Skeletal muscle tissue (tissue), 4 donors: Measurements from ENCODE around the gene LRP2. TPM values are rescaled to one million over a fixed set of nuclear protein-coding genes. Genes with fewer than 3 reads are reported as not detected.

Experiments
- H3K27ac ChIP-seq: one replicate; pipeline ENCODE4 v1.7.0; 2013; ENCODE audit warnings: mild to moderate bottlenecking, low read depth, low read length, inconsistent platforms
- H3K27me3 ChIP-seq, 3 donors: one replicate each; pipeline ENCODE4 v1.7.0; 2013; ENCODE audit warnings: low read length in 3 of 3; ENCODE audit not compliant: control insufficient read depth in 3 of 3, insufficient read depth in 3 of 3
- H3K36me3 ChIP-seq, 3 donors: one replicate each; pipeline ENCODE4 v1.7.0; 2013; ENCODE audit warnings: low read length in 3 of 3; ENCODE audit not compliant: control insufficient read depth in 3 of 3, insufficient read depth in 3 of 3
- H3K4me1 ChIP-seq, 3 donors: one replicate each; pipeline ENCODE4 v1.7.0; 2013; ENCODE audit warnings: low read length in 3 of 3, mild to moderate bottlenecking in 3 of 3; ENCODE audit not compliant: control insufficient read depth in 3 of 3, insufficient read depth in 3 of 3
- H3K4me3 ChIP-seq, 3 donors: one replicate each; pipeline ENCODE4 v1.7.0; 2013; ENCODE audit warnings: low read length in 3 of 3
- H3K9ac ChIP-seq, 3 donors: one replicate each; pipeline ENCODE4 v1.7.0; 2013; ENCODE audit warnings: low read length in 3 of 3, mild to moderate bottlenecking in 3 of 3, moderate library complexity in 2 of 3, low read depth in 1 of 3
- H3K9me3 ChIP-seq, 3 donors: one replicate each; pipeline ENCODE4 v1.7.0; 2013; ENCODE audit warnings: low read length in 3 of 3; ENCODE audit not compliant: control insufficient read depth in 3 of 3
- total RNA-seq: library from RNA; depleted of rRNA; stranded (reverse); fragments of >200 nt; gene quantifications from one replicate; pipeline ENCODE4 v1.2.3, GENCODE V29; 2014
- donor health status: Osteomylitis.

LRP2 gene
- total RNA-seq, 1 donor from 2014 or later = under 0.01 TPM

GRCh38 chr2:169225906-169226305, 136.4 kb downstream of the LRP2 start:
- Histone ChIP-seq H3K9me3 (no peaks in the 10 kb centered on the region), H3K4me3 (no peak overlapping the region), H3K27ac (no peak overlapping the region), H3K27me3 (peaks cover 0 to 4% (median 0%) of the 10 kb centered on the region in 3 donors), H3K9ac (no peak overlapping the region), H3K4me1 (no peaks in the 10 kb centered on the region), H3K36me3 (no peaks in the 10 kb centered on the region)

- no peak overlapping the region for H3K9ac ChIP-seq
- no peaks in the 10 kb centered on the region for H3K4me1 ChIP-seq
- H3K27ac ChIP-seq = no peak overlapping the region
- H3K27me3 ChIP-seq = peaks cover 0 to 4% (median 0%) of the 10 kb centered on the region in 3 donors
- no peaks in the 10 kb centered on the region for H3K9me3 ChIP-seq
- no peaks in the 10 kb centered on the region for H3K36me3 ChIP-seq
- H3K4me3 ChIP-seq = no peak overlapping the region
Measured at GRCh38 chr2:169225233-169225750, 137.0 kb downstream of the LRP2 start.

GRCh38 chr2:169222665-169223064, 139.7 kb downstream of the LRP2 start:
- Histone ChIP-seq H3K9me3 (no peaks in the 10 kb centered on the region), H3K4me3 (no peak overlapping the region), H3K36me3 (no peaks in the 10 kb centered on the region), H3K4me1 (no peaks in the 10 kb centered on the region), H3K27ac (no peak overlapping the region), H3K9ac (no peak overlapping the region), H3K27me3 (no peaks in the 10 kb centered on the region)

GRCh38 chr2:169221745-169222369, 140.5 kb downstream of the LRP2 start:
- Histone ChIP-seq H3K9ac (no peak overlapping the region), H3K4me3 (no peak overlapping the region), H3K27ac (no peak overlapping the region), H3K36me3 (no peaks in the 10 kb centered on the region), H3K9me3 (no peaks in the 10 kb centered on the region), H3K27me3 (no peaks in the 10 kb centered on the region), H3K4me1 (no peaks in the 10 kb centered on the region)

- no peak overlapping the region for H3K4me3 ChIP-seq
- no peaks in the 10 kb centered on the region for H3K27me3 ChIP-seq
- no peak overlapping the region for H3K9ac ChIP-seq
- no peaks in the 10 kb centered on the region for H3K9me3 ChIP-seq
- H3K4me1 ChIP-seq = no peaks in the 10 kb centered on the region
- no peaks in the 10 kb centered on the region for H3K36me3 ChIP-seq
- no peak overlapping the region for H3K27ac ChIP-seq
Measured at GRCh38 chr2:169210917-169211316, 151.4 kb downstream of the LRP2 start.

GRCh38 chr2:169208026-169208425, 154.3 kb downstream of the LRP2 start:
- Histone ChIP-seq H3K27ac (no peak overlapping the region), H3K27me3 (no peaks in the 10 kb centered on the region), H3K9ac (no peak overlapping the region), H3K4me3 (no peak overlapping the region), H3K4me1 (no peaks in the 10 kb centered on the region), H3K9me3 (no peaks in the 10 kb centered on the region), H3K36me3 (no peaks in the 10 kb centered on the region)

GRCh38 chr2:169205176-169205575, 157.2 kb downstream of the LRP2 start:
- Histone ChIP-seq H3K27me3 (no peaks in the 10 kb centered on the region), H3K9me3 (no peaks in the 10 kb centered on the region), H3K27ac (no peak overlapping the region), H3K9ac (no peak overlapping the region), H3K4me3 (no peak overlapping the region), H3K36me3 (no peaks in the 10 kb centered on the region), H3K4me1 (no peaks in the 10 kb centered on the region)

- Histone ChIP-seq H3K9ac (no peak overlapping the region), H3K27me3 (no peaks in the 10 kb centered on the region), H3K4me3 (no peak overlapping the region), H3K27ac (no peak overlapping the region), H3K36me3 (no peaks in the 10 kb centered on the region), H3K4me1 (no peaks in the 10 kb centered on the region), H3K9me3 (no peaks in the 10 kb centered on the region)
Measured at GRCh38 chr2:169203952-169204351, 158.4 kb downstream of the LRP2 start.

- H3K4me3 ChIP-seq = no peak overlapping the region
- no peak overlapping the region for H3K9ac ChIP-seq
- no peaks in the 10 kb centered on the region for H3K36me3 ChIP-seq
- no peaks in the 10 kb centered on the region for H3K27me3 ChIP-seq
- H3K27ac ChIP-seq = no peak overlapping the region
- H3K9me3 ChIP-seq = no peaks in the 10 kb centered on the region
- no peaks in the 10 kb centered on the region for H3K4me1 ChIP-seq
Measured at GRCh38 chr2:169200756-169201155, 161.6 kb downstream of the LRP2 start.

- H3K9me3 ChIP-seq = no peaks in the 10 kb centered on the region
- H3K27ac ChIP-seq = no peak overlapping the region
- no peak overlapping the region for H3K9ac ChIP-seq
- H3K27me3 ChIP-seq = no peaks in the 10 kb centered on the region
- H3K4me3 ChIP-seq = no peak overlapping the region
- H3K4me1 ChIP-seq = no peaks in the 10 kb centered on the region
- no peaks in the 10 kb centered on the region for H3K36me3 ChIP-seq
Measured at GRCh38 chr2:169193618-169194017, 168.7 kb downstream of the LRP2 start.
